ENCODE measurements around the gene RP2. TPM values are rescaled to one million over a fixed set of nuclear protein-coding genes. Genes with fewer than 3 reads are reported as not detected.

The RP2 gene
- polyA plus RNA-seq, 6 donors from 2014 or later = 12.0 to 18.9 (median 16.9) TPM

GRCh38 chrX:46820391-46821100, 16.3 kb upstream of the RP2 start:
- DNase-seq = no peak
- ATAC-seq (ENCODE audit: low read depth in 2 of 2) = no peak
- no peak overlapping the region for H3K4me3 Mint-ChIP-seq

GRCh38 chrX:46823481-46823880, 13.4 kb upstream of the RP2 start:
- H3K9me3 Mint-ChIP-seq = peaks cover 4 to 26% (median 16%) of the 10 kb centered on the region in 7 donors
- no peaks in the 10 kb centered on the region for H3K27me3 Mint-ChIP-seq
- H3K27ac Mint-ChIP-seq = peak overlapping the region in 1 of 6 donors; percentile 80
- no peak overlapping the region for H3K4me3 Mint-ChIP-seq
- H3K4me1 Mint-ChIP-seq = peaks cover 0 to 2% (median 0%) of the 10 kb centered on the region in 3 donors
- ATAC-seq (ENCODE audit: low read depth in 2 of 2) (no peak), DNase-seq (no peak)
- H3K36me3 Mint-ChIP-seq = peaks cover 0 to 10% of the 10 kb centered on the region in 2 donors

More at GRCh38 chrX:46820391-46821100, 16.3 kb upstream of the RP2 start:
- Mint-ChIP-seq H3K27ac (no peak overlapping the region), H3K27me3 (no peaks in the 10 kb centered on the region), H3K4me1 (no peaks in the 10 kb centered on the region), H3K36me3 (peaks cover 0 to 10% of the 10 kb centered on the region in 2 donors), H3K9me3 (peaks cover 4 to 26% (median 16%) of the 10 kb centered on the region in 7 donors)

- DNase-seq (no peak), ATAC-seq (ENCODE audit: low read depth in 2 of 2) (no peak)
- Mint-ChIP-seq H3K27ac (no peak overlapping the region), H3K4me1 (peaks cover 9 to 22% (median 14%) of the 10 kb centered on the region in 3 donors), H3K27me3 (no peaks in the 10 kb centered on the region), H3K4me3 (no peak overlapping the region), H3K36me3 (peaks cover 0 to 5% of the 10 kb centered on the region in 2 donors), H3K9me3 (peaks cover 0 to 2% (median 0%) of the 10 kb centered on the region in 7 donors)
These were observed 5.0 kb upstream of the RP2 start for GRCh38 chrX:46831765-46832327.

GRCh38 chrX:46837558-46838485, 979 bp downstream of the RP2 start:
- no peaks in the 10 kb centered on the region for H3K27me3 Mint-ChIP-seq
- H3K9me3 Mint-ChIP-seq = peaks cover 0 to 2% (median 0%) of the 10 kb centered on the region in 7 donors
- peaks cover 3 to 8% of the 10 kb centered on the region in 2 donors for H3K36me3 Mint-ChIP-seq
- ATAC-seq (ENCODE audit: low read depth in 2 of 2) (peak; percentile 10 to 15), DNase-seq (peak; percentile 27)
- peaks cover 9 to 33% (median 21%) of the 10 kb centered on the region in 3 donors for H3K4me1 Mint-ChIP-seq
- H3K27ac Mint-ChIP-seq = peak overlapping the region; percentile 94 to 98 (median 97)
- peak overlapping the region; percentile 91 to 100 (median 98) for H3K4me3 Mint-ChIP-seq

- H3K9me3 Mint-ChIP-seq = peaks cover 0 to 2% (median 0%) of the 10 kb centered on the region in 7 donors
- peak overlapping the region; percentile 91 to 100 (median 98) for H3K4me3 Mint-ChIP-seq
- H3K27me3 Mint-ChIP-seq = no peaks in the 10 kb centered on the region
- H3K36me3 Mint-ChIP-seq = peaks cover 3 to 8% of the 10 kb centered on the region in 2 donors
- no peak for DNase-seq
- ATAC-seq (ENCODE audit: low read depth in 2 of 2) = no peak
- peak overlapping the region in 3 of 6 donors; percentile 26 to 97 (median 94) for H3K27ac Mint-ChIP-seq
- H3K4me1 Mint-ChIP-seq = peaks cover 5 to 26% (median 14%) of the 10 kb centered on the region in 3 donors
These were observed 1.6 kb downstream of the RP2 start for GRCh38 chrX:46838486-46838870.

- H3K27me3 Mint-ChIP-seq = no peaks in the 10 kb centered on the region
- no peak overlapping the region for H3K27ac Mint-ChIP-seq
- peaks cover 3 to 8% of the 10 kb centered on the region in 2 donors for H3K36me3 Mint-ChIP-seq
- ATAC-seq (ENCODE audit: low read depth in 2 of 2) (no peak), DNase-seq (no peak)
- H3K4me3 Mint-ChIP-seq = peak overlapping the region in 3 of 8 donors; percentile 44 to 99 (median 91)
- peaks cover 0 to 2% (median 0%) of the 10 kb centered on the region in 7 donors for H3K9me3 Mint-ChIP-seq
- peaks cover 5 to 25% (median 13%) of the 10 kb centered on the region in 3 donors for H3K4me1 Mint-ChIP-seq
These were observed 2.2 kb downstream of the RP2 start for GRCh38 chrX:46838974-46839480.

- peaks cover 3 to 8% of the 10 kb centered on the region in 2 donors for H3K36me3 Mint-ChIP-seq
- H3K27ac Mint-ChIP-seq = peak overlapping the region in 1 of 6 donors; percentile 89
- no peaks in the 10 kb centered on the region for H3K27me3 Mint-ChIP-seq
- peaks cover 0 to 3% (median 0%) of the 10 kb centered on the region in 7 donors for H3K9me3 Mint-ChIP-seq
- ATAC-seq (ENCODE audit: low read depth in 2 of 2) (no peak), DNase-seq (no peak)
- peaks cover 5 to 24% (median 13%) of the 10 kb centered on the region in 3 donors for H3K4me1 Mint-ChIP-seq
- peak overlapping the region in 4 of 8 donors; percentile 18 to 76 (median 62) for H3K4me3 Mint-ChIP-seq
These were observed 4.1 kb downstream of the RP2 start for GRCh38 chrX:46840946-46841345.

- Mint-ChIP-seq H3K9me3 (peaks cover 0 to 3% (median 0%) of the 10 kb centered on the region in 7 donors), H3K27me3 (no peaks in the 10 kb centered on the region), H3K36me3 (peaks cover 3 to 7% of the 10 kb centered on the region in 2 donors), H3K4me1 (peaks cover under 1 to 22% (median 13%) of the 10 kb centered on the region in 3 donors), H3K4me3 (peak overlapping the region in 4 of 8 donors; percentile 18 to 76 (median 62)), H3K27ac (peak overlapping the region in 1 of 6 donors; percentile 89)
- ATAC-seq (ENCODE audit: low read depth in 2 of 2) (no peak), DNase-seq (no peak)
These were observed 4.5 kb downstream of the RP2 start for GRCh38 chrX:46841346-46841745.

- H3K4me3 Mint-ChIP-seq = no peak overlapping the region
- H3K27me3 Mint-ChIP-seq = no peaks in the 10 kb centered on the region
- peaks cover 0 to 3% (median 0%) of the 10 kb centered on the region in 7 donors for H3K9me3 Mint-ChIP-seq
- ATAC-seq (ENCODE audit: low read depth in 2 of 2) = no peak
- no peak for DNase-seq
- peaks cover 0 to 1% of the 10 kb centered on the region in 2 donors for H3K36me3 Mint-ChIP-seq
- no peak overlapping the region for H3K27ac Mint-ChIP-seq
- H3K4me1 Mint-ChIP-seq = peaks cover 0 to 23% (median 12%) of the 10 kb centered on the region in 3 donors
These were observed 8.1 kb downstream of the RP2 start for GRCh38 chrX:46844913-46845312.

- ATAC-seq (ENCODE audit: low read depth in 2 of 2) (no peak), DNase-seq (no peak)
- peak overlapping the region in 1 of 6 donors; percentile 6 for H3K27ac Mint-ChIP-seq
- H3K36me3 Mint-ChIP-seq = peaks cover 6 to 15% of the 10 kb centered on the region in 2 donors
- peaks cover 0 to 2% (median 0%) of the 10 kb centered on the region in 7 donors for H3K9me3 Mint-ChIP-seq
- H3K4me1 Mint-ChIP-seq = peaks cover 8 to 9% (median 8%) of the 10 kb centered on the region in 3 donors
- no peaks in the 10 kb centered on the region for H3K27me3 Mint-ChIP-seq
- H3K4me3 Mint-ChIP-seq = peak overlapping the region in 1 of 8 donors; percentile 65
These were observed 13.1 kb downstream of the RP2 start for GRCh38 chrX:46849933-46850332.

- no peak for DNase-seq
These were observed 13.9 kb downstream of the RP2 start for GRCh38 chrX:46850771-46851170.

GRCh38 chrX:46856483-46856882, 19.6 kb downstream of the RP2 start:
- DNase-seq = no peak
- Mint-ChIP-seq H3K27me3 (no peaks in the 10 kb centered on the region), H3K36me3 (peaks cover 6 to 15% of the 10 kb centered on the region in 2 donors), H3K4me1 (peaks cover 0 to 4% (median 0%) of the 10 kb centered on the region in 3 donors), H3K4me3 (no peak overlapping the region), H3K27ac (no peak overlapping the region), H3K9me3 (peaks cover 0 to 2% (median 0%) of the 10 kb centered on the region in 7 donors)
- no peak for ATAC-seq (ENCODE audit: low read depth in 2 of 2)

More at GRCh38 chrX:46850771-46851170, 13.9 kb downstream of the RP2 start:
- no peak for ATAC-seq (ENCODE audit: low read depth in 2 of 2)
- H3K4me1 Mint-ChIP-seq = peaks cover 8 to 9% (median 8%) of the 10 kb centered on the region in 3 donors
- peaks cover 0 to 2% (median 0%) of the 10 kb centered on the region in 7 donors for H3K9me3 Mint-ChIP-seq
- no peak overlapping the region for H3K27ac Mint-ChIP-seq
- H3K27me3 Mint-ChIP-seq = no peaks in the 10 kb centered on the region
- peaks cover 6 to 15% of the 10 kb centered on the region in 2 donors for H3K36me3 Mint-ChIP-seq
- H3K4me3 Mint-ChIP-seq = no peak overlapping the region
